Activated naive CD8-positive, alpha-beta T cell (primary cell): Measurements from ENCODE around the gene LDHAL6A.
A peak's percentile ranks its signal among the peaks of the same experiment; 100 is the strongest.
"Not testable (repeated sequence)": the region's sequence is repeated elsewhere in the genome, so short reads cannot be mapped to it uniquely, and the experiment has no call there.

Source experiments
- H3K27ac Mint-ChIP-seq: one replicate; pipeline ENCODE4 v1.8.0; 2021; ENCODE audit warnings: mixed read lengths
- H3K27me3 Mint-ChIP-seq: one replicate; pipeline ENCODE4 v1.8.0; 2021; ENCODE audit warnings: mixed read lengths
- H3K36me3 Mint-ChIP-seq: one replicate; pipeline ENCODE4 v1.8.0; 2021; ENCODE audit warnings: mixed read lengths
- H3K4me1 Mint-ChIP-seq: one replicate; pipeline ENCODE4 v1.8.0; 2021; ENCODE audit warnings: low read depth, mixed read lengths
- H3K4me3 Mint-ChIP-seq: one replicate; pipeline ENCODE4 v1.8.0; 2021; ENCODE audit warnings: mild to moderate bottlenecking, mixed read lengths
- H3K9me3 Mint-ChIP-seq: one replicate; pipeline ENCODE4 v1.8.0; 2021; ENCODE audit warnings: low read depth, mixed read lengths

The LDHAL6A gene

DNA sequence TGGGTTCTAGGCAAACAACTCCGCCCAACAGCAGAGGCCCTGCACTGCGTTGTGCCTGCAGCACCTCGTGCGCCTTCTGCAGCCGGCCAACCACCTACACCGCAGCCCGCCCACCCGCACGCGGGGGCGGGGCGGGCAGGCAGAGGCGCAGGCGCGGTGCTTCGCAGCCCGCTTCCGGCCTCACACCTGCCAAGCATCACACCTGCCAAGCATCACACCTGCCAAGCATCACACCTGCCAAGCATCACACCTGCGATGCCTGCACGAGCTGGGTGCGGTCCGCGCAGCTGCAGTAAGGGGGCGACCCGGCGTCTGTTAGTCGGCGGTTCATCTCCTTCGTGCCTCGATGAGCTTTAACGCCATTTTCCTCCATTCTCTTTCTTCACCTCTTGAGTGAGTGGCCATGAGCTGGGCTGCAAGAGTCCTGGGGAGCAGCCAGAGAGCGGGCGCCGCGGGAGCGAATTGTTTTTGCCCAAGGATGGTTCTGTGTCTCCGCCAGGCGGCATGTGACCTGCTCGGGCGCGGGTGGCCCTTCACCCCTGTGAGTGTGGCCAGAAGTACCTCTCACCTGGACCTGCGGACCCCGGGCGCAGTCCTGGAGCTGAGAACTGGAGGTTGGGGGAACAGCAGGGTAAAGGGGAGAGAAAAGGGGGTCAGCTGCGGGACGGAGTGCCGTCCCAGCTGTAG lies at the start of gene LDHAL6A:
Gene LDHAL6A (plus strand): TSS at position 171 of the 687 bp plus-strand sequence. CDS start 825 bp downstream, outside the sequence.
- Mint-ChIP-seq H3K4me1 (peaks cover 1% of the 10 kb centered on the region), H3K27me3 (peaks cover 4% of the 10 kb centered on the region), H3K9me3 (no peaks in the 10 kb centered on the region), H3K36me3 (peaks cover 2% of the 10 kb centered on the region), H3K4me3 (no peak within 1 kb of the TSS), H3K27ac (no peak within 1 kb of the TSS)

DNA sequence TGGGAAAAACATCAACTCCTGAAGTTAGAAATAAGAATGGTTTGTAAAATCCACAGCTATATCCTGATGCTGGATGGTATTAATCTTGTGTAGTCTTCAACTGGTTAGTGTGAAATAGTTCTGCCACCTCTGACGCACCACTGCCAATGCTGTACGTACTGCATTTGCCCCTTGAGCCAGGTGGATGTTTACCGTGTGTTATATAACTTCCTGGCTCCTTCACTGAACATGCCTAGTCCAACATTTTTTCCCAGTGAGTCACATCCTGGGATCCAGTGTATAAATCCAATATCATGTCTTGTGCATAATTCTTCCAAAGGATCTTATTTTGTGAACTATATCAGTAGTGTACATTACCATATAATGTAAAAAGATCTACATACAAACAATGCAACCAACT lies 48.3 kb upstream of the LDHAL6A start:
- not testable (repeated sequence) for H3K4me3 Mint-ChIP-seq, H3K27me3 Mint-ChIP-seq, H3K9me3 Mint-ChIP-seq, H3K27ac Mint-ChIP-seq
- H3K36me3 Mint-ChIP-seq: peaks cover 15% of the 10 kb centered on the region
- H3K4me1 Mint-ChIP-seq: peaks cover 22% of the 10 kb centered on the region

DNA sequence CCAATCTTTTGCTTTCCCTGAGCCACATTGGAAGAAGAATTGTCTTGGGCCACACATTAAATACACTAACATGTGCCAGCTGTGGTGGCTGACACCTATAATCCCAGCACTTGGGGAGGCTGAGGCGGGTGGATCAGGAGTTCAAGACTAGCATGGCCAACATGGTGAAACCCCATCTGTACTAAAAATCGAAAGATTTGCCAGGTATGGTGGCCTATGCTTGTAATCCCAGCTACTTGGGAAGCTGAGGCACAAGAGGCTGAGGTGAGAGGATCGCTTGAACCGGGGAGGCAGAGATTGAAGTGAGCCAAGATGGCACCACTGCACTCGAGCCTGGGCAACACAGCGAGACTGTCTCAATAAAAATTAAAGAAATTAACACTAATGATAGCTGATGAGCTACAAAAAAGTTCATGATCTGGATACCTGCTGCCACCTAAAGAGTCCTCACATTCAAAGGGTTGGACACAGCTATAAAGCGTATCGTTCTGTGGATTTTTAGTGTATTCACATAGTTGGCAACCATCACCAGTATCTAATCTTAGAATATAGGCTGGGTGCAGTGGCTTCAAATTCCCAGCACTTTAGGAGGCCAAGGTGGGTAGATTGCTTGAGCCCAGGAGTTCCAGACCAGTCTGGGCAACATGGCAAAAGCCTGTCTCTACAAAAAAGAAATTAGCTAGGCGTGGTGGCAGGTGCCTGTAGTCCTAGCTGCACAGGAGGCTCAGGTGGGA lies 46.9 kb upstream of the LDHAL6A start:
- Mint-ChIP-seq H3K9me3 (peaks cover 4% of the 10 kb centered on the region), H3K27me3 (no peaks in the 10 kb centered on the region), H3K4me1 (peaks cover 14% of the 10 kb centered on the region), H3K4me3 (no peak overlapping the region), H3K27ac (peak overlapping the region; percentile 41), H3K36me3 (peaks cover 12% of the 10 kb centered on the region)

DNA sequence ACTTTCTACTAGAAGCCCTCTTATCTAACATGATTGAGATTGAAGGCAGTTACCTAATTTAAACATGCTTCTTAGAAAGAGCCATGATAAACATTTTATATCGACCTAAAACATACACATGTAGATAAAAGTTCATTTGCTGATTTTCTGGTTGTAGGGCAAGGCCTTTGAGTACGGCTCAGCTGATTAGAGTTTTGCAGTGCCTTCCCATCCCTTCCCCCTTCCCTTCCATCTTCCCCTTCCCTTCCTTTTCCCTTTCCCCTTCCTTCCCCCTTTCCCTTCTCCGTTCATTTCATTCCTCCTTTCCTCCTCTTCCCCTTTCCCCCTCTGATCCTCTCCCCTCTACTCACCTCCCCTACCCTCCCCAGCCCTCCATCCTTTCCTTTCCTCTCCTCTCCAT lies 39.2 kb upstream of the LDHAL6A start:
- no peaks in the 10 kb centered on the region for H3K27me3 Mint-ChIP-seq

DNA sequence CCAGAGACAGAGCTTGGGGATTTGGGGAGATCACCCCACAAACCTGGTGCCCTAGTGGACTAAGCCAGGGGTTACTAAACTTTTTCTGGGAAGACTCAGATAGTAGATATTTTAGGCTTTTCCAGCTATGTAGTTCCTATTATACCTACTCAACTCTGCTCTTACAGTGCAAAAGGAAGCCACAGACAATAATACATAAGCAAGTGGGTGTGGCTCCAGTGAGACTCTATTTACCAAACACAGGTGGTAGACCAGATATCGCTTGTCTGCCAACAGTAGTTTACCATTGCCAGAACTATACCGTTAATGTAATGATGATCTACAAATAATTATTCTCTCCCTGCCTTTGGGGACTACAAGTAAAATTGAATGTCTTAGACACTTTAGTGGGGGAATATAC lies 36.6 kb upstream of the LDHAL6A start:
- no peaks in the 10 kb centered on the region for H3K36me3 Mint-ChIP-seq
- H3K27ac Mint-ChIP-seq: no peak overlapping the region
- H3K27me3 Mint-ChIP-seq: no peaks in the 10 kb centered on the region
- no peak overlapping the region for H3K4me3 Mint-ChIP-seq
- H3K4me1 Mint-ChIP-seq: peaks cover 10% of the 10 kb centered on the region
- no peaks in the 10 kb centered on the region for H3K9me3 Mint-ChIP-seq

More for the DNA sequence above, 39.2 kb upstream of the LDHAL6A start:
- Mint-ChIP-seq H3K9me3 (no peaks in the 10 kb centered on the region), H3K4me1 (peaks cover 14% of the 10 kb centered on the region), H3K27ac (no peak overlapping the region), H3K36me3 (no peaks in the 10 kb centered on the region), H3K4me3 (no peak overlapping the region)

DNA sequence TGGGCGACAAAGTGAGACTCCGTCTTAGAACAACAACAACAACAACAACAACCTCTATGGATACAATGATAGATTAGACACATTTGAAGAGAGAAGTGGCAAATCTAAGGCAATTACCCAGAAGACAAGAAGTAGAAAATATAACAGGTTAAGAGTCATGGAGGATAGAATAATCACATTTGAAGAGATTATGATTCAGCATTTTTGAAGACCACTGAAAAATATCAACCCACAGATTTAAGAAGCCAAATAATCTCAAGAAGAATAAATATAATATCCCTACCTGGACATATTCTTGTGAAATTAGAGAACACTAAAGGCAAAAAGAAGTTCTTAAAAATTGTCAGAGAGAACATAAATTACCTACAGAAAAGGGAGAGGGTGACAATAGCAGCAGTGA lies 35.6 kb upstream of the LDHAL6A start:
- no peak overlapping the region for H3K27ac Mint-ChIP-seq
- H3K4me3 Mint-ChIP-seq: no peak overlapping the region
- no peaks in the 10 kb centered on the region for H3K36me3 Mint-ChIP-seq

DNA sequence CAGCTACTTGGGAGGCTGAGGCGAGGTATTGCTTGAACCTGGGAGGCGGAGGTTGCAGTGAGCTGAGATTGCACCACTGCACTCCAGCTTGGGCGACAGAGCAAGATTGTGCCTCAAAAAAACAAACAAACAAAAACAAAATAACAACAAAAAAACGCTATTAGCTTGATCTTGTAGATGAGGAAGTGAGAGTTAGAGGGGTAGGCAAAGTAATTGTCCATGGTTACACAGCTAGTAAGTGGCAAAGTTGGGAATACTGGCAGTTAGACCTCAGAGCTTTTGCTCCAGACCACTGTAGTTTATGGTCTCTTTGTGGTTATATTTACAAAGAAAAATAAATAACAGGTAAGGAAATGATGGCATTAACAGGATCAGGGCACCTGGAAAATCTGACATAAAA lies 28.4 kb upstream of the LDHAL6A start:
- Mint-ChIP-seq H3K9me3 (peaks cover 6% of the 10 kb centered on the region), H3K4me3 (no peak overlapping the region), H3K27me3 (peaks cover 3% of the 10 kb centered on the region), H3K4me1 (peaks cover 4% of the 10 kb centered on the region), H3K36me3 (peaks cover 2% of the 10 kb centered on the region), H3K27ac (no peak overlapping the region)

More for the DNA sequence above, 35.6 kb upstream of the LDHAL6A start:
- no peaks in the 10 kb centered on the region for H3K9me3 Mint-ChIP-seq
- H3K4me1 Mint-ChIP-seq: peaks cover 10% of the 10 kb centered on the region
- no peaks in the 10 kb centered on the region for H3K27me3 Mint-ChIP-seq

DNA sequence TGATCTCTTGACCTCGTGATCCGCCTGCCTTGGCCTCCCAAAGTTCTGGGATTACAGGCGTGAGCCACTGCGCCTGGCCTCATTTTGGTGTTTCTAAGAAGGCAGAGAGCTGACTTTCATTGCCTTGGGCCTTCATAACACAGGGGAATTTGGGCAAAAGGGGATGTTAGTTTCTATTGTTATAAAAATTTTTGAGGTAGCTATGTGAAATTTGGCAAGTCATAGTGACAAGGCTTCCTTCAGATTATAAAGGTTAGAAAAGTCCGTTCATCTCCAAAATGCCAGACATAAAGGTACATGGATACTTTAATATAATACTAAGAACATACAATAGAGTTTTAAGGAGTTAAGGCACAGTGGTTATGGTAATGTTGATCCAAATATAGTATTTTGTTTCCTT lies 26.3 kb upstream of the LDHAL6A start:
- H3K4me1 Mint-ChIP-seq: peaks cover 4% of the 10 kb centered on the region
- peaks cover 3% of the 10 kb centered on the region for H3K27me3 Mint-ChIP-seq
- no peak overlapping the region for H3K4me3 Mint-ChIP-seq
- no peak overlapping the region for H3K27ac Mint-ChIP-seq
- H3K36me3 Mint-ChIP-seq: peaks cover 4% of the 10 kb centered on the region
- H3K9me3 Mint-ChIP-seq: peaks cover 11% of the 10 kb centered on the region

DNA sequence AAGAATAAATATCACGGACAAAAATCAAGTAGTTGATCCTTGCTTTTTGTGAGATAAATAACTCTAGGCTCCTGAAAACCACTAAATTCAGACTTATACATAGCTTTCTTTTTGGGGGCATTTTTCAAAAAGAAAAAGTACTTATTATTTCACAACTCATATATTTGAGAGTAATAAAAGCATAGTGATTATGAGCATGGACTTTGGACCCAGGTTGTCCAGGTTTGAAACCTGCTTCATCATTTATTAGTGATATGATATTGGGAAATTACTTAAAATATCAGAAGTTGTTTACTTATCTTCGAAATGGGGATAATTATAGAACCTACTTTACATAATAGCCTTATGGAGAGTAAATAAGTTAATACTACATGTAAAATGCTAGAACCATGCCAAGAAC lies 17.0 kb upstream of the LDHAL6A start:
- Mint-ChIP-seq H3K36me3 (peaks cover 4% of the 10 kb centered on the region), H3K27ac (no peak overlapping the region), H3K4me3 (no peak overlapping the region), H3K4me1 (no peaks in the 10 kb centered on the region), H3K9me3 (no peaks in the 10 kb centered on the region), H3K27me3 (no peaks in the 10 kb centered on the region)

DNA sequence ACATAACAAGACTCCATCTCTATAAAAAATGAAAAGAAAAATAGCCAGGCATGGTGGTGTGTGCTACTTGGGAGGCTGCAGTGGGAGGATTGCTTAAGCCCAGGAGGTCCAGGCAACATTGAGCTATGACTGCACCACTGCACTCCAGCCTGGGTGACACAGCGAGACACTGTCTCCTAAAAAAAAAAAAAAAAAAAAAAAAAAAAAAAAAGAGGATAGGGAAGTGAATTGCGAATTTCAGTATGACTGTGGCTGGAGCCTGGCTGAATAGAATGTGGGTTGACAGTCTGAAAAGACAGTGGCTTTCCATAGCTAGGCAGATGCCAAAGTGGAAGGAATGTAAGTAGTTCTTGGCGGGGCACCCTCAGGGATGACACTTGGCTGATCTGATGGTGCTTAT lies 6.4 kb upstream of the LDHAL6A start:
- Mint-ChIP-seq H3K9me3 (no peaks in the 10 kb centered on the region), H3K36me3 (no peaks in the 10 kb centered on the region)

DNA sequence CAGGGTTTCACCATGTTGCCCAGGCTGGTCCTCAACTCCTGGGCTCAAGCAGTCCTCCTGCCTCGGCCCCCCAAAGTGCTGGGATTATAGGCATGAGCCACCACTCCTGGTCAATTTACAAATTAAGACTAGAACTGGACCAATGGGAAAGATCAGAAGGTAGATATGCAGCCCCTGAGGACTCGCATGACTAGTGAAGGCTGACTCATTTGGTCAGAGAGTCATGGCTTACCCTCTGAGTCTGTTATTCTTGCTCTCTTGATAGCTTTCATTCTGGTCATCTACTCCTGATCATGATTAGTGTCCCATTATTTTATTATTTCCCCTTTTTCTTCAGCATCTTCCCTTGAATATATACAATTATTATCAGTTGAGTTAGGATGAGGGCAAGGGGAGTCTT lies 2.7 kb upstream of the LDHAL6A start:
- H3K9me3 Mint-ChIP-seq: no peaks in the 10 kb centered on the region
- H3K36me3 Mint-ChIP-seq: peaks cover 2% of the 10 kb centered on the region
- peaks cover 1% of the 10 kb centered on the region for H3K4me1 Mint-ChIP-seq
- H3K27me3 Mint-ChIP-seq: peaks cover 5% of the 10 kb centered on the region
- H3K27ac Mint-ChIP-seq: no peak overlapping the region
- no peak overlapping the region for H3K4me3 Mint-ChIP-seq

More for the DNA sequence above, 6.4 kb upstream of the LDHAL6A start:
- no peak overlapping the region for H3K27ac Mint-ChIP-seq
- H3K4me3 Mint-ChIP-seq: no peak overlapping the region
- no peaks in the 10 kb centered on the region for H3K4me1 Mint-ChIP-seq
- peaks cover 4% of the 10 kb centered on the region for H3K27me3 Mint-ChIP-seq

DNA sequence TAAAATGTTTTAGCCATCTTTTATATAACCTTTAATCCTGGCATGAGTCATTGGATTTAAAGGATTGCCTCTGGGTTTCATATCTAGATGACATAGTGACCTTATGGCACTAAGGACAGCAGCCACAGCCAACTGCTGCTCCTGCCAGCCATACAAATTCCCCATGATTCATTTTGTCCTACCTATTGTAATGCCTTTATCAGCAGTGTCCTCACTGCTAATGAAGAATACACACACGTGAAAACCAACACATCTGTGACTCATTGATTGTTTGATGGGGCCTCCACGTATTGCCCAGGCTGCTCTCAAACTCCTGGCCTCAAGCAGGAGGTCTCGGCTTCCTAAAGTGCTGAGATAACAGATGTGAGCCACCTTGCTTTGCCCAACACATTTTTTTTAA lies 1.8 kb downstream of the LDHAL6A start:
- no peak overlapping the region for H3K27ac Mint-ChIP-seq
- no peak overlapping the region for H3K4me3 Mint-ChIP-seq
- no peaks in the 10 kb centered on the region for H3K9me3 Mint-ChIP-seq
- H3K27me3 Mint-ChIP-seq: peaks cover 4% of the 10 kb centered on the region
- H3K36me3 Mint-ChIP-seq: peaks cover 2% of the 10 kb centered on the region
- peaks cover 1% of the 10 kb centered on the region for H3K4me1 Mint-ChIP-seq

DNA sequence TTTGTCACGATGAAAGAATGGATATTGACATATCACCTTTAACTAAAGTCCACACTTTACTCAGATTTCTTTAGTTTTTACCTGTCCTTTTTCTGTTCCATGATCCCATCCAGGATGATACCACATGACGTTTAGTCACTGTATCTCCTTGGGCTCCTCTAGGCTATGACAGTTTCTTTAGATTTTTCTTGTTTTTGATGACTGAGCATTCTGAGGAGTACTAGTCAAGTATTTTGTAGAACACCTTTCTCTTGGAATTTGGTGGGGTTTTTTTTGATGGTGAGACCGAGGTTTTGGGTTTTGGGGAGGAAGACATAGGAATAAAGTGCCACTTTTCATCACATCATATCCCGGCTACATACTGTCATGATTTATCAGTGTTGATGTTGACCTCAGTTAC lies 4.0 kb downstream of the LDHAL6A start:
- Mint-ChIP-seq H3K36me3 (no peaks in the 10 kb centered on the region), H3K4me1 (peaks cover 1% of the 10 kb centered on the region), H3K27me3 (no peaks in the 10 kb centered on the region), H3K27ac (no peak overlapping the region), H3K9me3 (no peaks in the 10 kb centered on the region), H3K4me3 (no peak overlapping the region)

DNA sequence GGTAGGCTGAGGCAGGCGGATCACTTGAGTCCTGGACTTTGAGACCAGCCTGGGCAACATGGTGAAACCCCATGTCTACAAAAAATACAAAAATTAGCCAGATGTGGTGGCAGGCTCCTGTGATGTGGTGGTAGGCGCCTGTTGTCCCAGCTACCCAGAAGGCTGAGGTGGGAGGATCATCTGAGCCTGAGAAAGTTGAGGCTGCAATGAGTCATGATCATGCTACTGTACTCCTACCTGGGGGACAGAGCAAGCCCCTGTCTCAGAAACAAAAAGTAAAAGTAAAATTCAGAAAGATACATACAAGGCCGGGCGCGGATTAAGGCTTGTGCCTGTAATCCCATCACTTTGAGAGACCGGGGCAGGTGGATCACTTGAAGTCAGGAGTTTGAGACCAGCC lies 6.3 kb downstream of the LDHAL6A start:
- H3K27me3 Mint-ChIP-seq: no peaks in the 10 kb centered on the region

DNA sequence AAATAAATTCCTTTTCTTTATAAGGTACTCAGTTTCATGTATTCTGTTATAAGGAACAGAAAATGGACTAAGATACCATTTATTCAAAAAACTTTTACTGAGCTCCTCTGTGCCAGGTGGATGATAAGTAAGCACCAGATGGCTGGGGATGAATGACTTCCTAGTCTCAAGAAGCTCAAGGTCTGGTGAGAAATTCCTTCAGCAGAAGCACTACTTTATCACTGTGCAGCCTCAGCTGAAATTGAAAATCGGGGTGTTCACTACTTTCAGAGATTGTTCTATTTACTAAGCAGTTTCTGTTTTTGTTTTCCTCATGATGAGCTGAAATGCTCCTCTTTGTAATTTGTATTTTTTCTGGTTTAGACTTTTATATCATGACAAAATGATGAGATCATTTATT lies 7.8 kb downstream of the LDHAL6A start:
- no peak overlapping the region for H3K27ac Mint-ChIP-seq
- no peaks in the 10 kb centered on the region for H3K36me3 Mint-ChIP-seq
- no peaks in the 10 kb centered on the region for H3K9me3 Mint-ChIP-seq
- no peaks in the 10 kb centered on the region for H3K4me1 Mint-ChIP-seq
- H3K4me3 Mint-ChIP-seq: no peak overlapping the region
- no peaks in the 10 kb centered on the region for H3K27me3 Mint-ChIP-seq

More for the DNA sequence above, 6.3 kb downstream of the LDHAL6A start:
- H3K27ac Mint-ChIP-seq: no peak overlapping the region
- no peaks in the 10 kb centered on the region for H3K36me3 Mint-ChIP-seq
- no peak overlapping the region for H3K4me3 Mint-ChIP-seq
- no peaks in the 10 kb centered on the region for H3K9me3 Mint-ChIP-seq
- H3K4me1 Mint-ChIP-seq: no peaks in the 10 kb centered on the region
